Vagina (tissue), 2 donors: Measurements from ENCODE around the gene ACTL10.

ENCODE experiments used
- POLR2AphosphoS5 ChIP-seq, 2 donors: sonication (generic); formaldehyde crosslinking; IDR thresholded peaks; one replicate each; pipeline ENCODE4 v1.9.0; 2017; ENCODE audit warnings: antibody characterized with exemption in 2 of 2, mild to moderate bottlenecking in 2 of 2, low read depth in 1 of 2; ENCODE audit not compliant: insufficient read depth in 1 of 2
- TF ChIP-seq, protein P1 (sequence below), 3 experiments: fragments of 450-650 bp in 2 of 3; fragments of 200-600 bp in 1 of 3; sonication (generic) in 1 of 3; IDR thresholded peaks; one replicate each; pipeline ENCODE4 v1.5.1; 2017 to 2019; ENCODE audit warnings: antibody characterized with exemption in 3 of 3, mild to moderate bottlenecking in 2 of 3, moderate library complexity in 2 of 3

DNA sequence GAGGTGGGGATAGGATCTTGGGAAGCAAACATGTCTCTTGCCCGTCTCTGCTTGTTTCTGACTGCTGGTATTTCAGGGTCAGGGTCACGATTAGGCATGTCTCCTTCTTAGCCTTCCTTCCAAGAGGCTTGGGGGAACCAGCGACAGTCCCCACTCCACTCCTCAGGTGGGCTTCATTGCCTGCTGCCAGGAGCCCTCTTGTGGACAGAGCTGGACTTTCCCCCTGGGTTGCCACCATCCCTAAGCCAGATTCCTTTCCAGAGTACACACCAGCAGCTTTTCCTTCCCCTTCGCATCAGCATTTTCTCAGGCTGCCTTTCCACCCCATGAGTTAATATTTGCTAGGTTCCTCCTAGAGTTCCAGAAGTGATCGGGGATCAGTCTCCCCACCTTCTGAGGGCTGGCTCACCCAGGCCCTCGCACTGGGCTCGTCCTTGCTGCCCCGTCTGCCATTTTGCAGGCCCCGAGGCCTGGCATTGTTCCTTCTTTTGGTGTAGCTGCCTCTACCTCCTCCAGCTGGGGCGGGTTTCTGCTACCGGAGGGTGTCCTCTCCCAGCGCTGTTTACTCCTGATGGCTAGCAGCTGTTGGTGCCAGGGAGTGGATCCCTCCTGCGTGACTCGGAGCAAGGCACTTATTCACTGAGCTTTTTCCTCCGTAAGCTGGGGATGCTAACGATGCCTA is 13.4 kb upstream of the ACTL10 start:
- TF ChIP-seq, protein P1, sequence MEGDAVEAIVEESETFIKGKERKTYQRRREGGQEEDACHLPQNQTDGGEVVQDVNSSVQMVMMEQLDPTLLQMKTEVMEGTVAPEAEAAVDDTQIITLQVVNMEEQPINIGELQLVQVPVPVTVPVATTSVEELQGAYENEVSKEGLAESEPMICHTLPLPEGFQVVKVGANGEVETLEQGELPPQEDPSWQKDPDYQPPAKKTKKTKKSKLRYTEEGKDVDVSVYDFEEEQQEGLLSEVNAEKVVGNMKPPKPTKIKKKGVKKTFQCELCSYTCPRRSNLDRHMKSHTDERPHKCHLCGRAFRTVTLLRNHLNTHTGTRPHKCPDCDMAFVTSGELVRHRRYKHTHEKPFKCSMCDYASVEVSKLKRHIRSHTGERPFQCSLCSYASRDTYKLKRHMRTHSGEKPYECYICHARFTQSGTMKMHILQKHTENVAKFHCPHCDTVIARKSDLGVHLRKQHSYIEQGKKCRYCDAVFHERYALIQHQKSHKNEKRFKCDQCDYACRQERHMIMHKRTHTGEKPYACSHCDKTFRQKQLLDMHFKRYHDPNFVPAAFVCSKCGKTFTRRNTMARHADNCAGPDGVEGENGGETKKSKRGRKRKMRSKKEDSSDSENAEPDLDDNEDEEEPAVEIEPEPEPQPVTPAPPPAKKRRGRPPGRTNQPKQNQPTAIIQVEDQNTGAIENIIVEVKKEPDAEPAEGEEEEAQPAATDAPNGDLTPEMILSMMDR (IDR thresholded peaks at IDR 0.05), result peak; percentile 52 to 80 (median 58)
- TF ChIP-seq POLR2AphosphoS5 (IDR thresholded peaks at IDR 0.05; ENCODE audit: insufficient read depth in 1 of 2, low read depth in 1 of 2), result peak in 1 of 2 donors; percentile 53
